Liver (tissue), 9 donors: Measurements from ENCODE around the gene TMEM266. TPM values are rescaled to one million over a fixed set of nuclear protein-coding genes. Genes with fewer than 3 reads are reported as not detected.

ENCODE experiments used
- DNase-seq: peaks from one replicate; pipeline ENCODE4 v3.0.0-alpha.2; 2017; ENCODE audit warnings: low spot score
- H3K27ac ChIP-seq, 2 donors: one replicate each; pipeline ENCODE4 v1.7.0; 2013; ENCODE audit warnings: inconsistent platforms in 2 of 2, low read length in 2 of 2, control low read depth in 1 of 2, low read depth in 1 of 2, mild to moderate bottlenecking in 1 of 2
- H3K27me3 ChIP-seq, 4 donors: one replicate each; pipeline versions ENCODE4 v1.6.1 to v1.7.0; 2013; ENCODE audit warnings: low read length in 3 of 4, inconsistent platforms in 1 of 4, mild to moderate bottlenecking in 1 of 4, moderate library complexity in 1 of 4; ENCODE audit not compliant: control insufficient read depth in 4 of 4, insufficient read depth in 4 of 4
- H3K36me3 ChIP-seq, 4 donors: one replicate each; pipeline versions ENCODE4 v1.6.1 to v1.7.0; 2013; ENCODE audit warnings: low read length in 3 of 4, mild to moderate bottlenecking in 3 of 4, low read depth in 1 of 4, moderate library complexity in 1 of 4; ENCODE audit not compliant: control insufficient read depth in 4 of 4, insufficient read depth in 3 of 4
- H3K4me1 ChIP-seq, 4 donors: one replicate each; pipeline versions ENCODE4 v1.6.1 to v1.7.0; 2013; ENCODE audit warnings: low read length in 3 of 4, mild to moderate bottlenecking in 3 of 4, moderate library complexity in 1 of 4; ENCODE audit not compliant: control insufficient read depth in 4 of 4, insufficient read depth in 4 of 4
- H3K4me3 ChIP-seq, 3 donors: one replicate each; pipeline versions ENCODE4 v1.6.1 to v1.7.0; 2013; ENCODE audit warnings: low read length in 3 of 3, control low read depth in 1 of 3, low read depth in 1 of 3, mild to moderate bottlenecking in 1 of 3
- H3K9ac ChIP-seq, 2 donors: one replicate each; pipeline ENCODE4 v1.7.0; 2013; ENCODE audit warnings: low read length in 2 of 2, mild to moderate bottlenecking in 2 of 2, moderate library complexity in 2 of 2, control low read depth in 1 of 2, low read depth in 1 of 2
- H3K9me3 ChIP-seq, 4 donors: one replicate each; pipeline versions ENCODE4 v1.6.1 to v1.7.0; 2013; ENCODE audit warnings: low read length in 3 of 4; ENCODE audit not compliant: control insufficient read depth in 4 of 4
- EGR1 ChIP-seq, 2 donors: IDR thresholded peaks; 2 replicates each; pipeline ENCODE4 v1.6.1; 2016 to 2018; ENCODE audit warnings: antibody characterized with exemption in 2 of 2, low read depth in 2 of 2
- FOXA2 ChIP-seq: IDR thresholded peaks from 2 replicates; pipeline ENCODE4 v1.6.1; 2016; ENCODE audit warnings: antibody characterized with exemption
- GABPA ChIP-seq, 2 donors: IDR thresholded peaks in 1 of 2; conservative IDR thresholded peaks in 1 of 2; 2 replicates each; pipeline ENCODE4 v1.6.1; 2016; ENCODE audit warnings: antibody characterized with exemption in 2 of 2, mild to moderate bottlenecking in 1 of 2, moderate library complexity in 1 of 2
- HNF4G ChIP-seq: IDR thresholded peaks from 2 replicates; pipeline ENCODE4 v1.6.1; 2016; ENCODE audit warnings: antibody characterized with exemption
- JUND ChIP-seq, 2 donors: IDR thresholded peaks; 2 replicates each; pipeline ENCODE4 v1.6.1; 2016; ENCODE audit warnings: antibody characterized with exemption in 2 of 2
- MAX ChIP-seq: IDR thresholded peaks from 2 replicates; pipeline ENCODE4 v1.6.1; 2016; ENCODE audit warnings: antibody characterized with exemption
- NR2F2 ChIP-seq: IDR thresholded peaks from 2 replicates; pipeline ENCODE4 v1.6.1; 2016; ENCODE audit warnings: antibody characterized with exemption
- RXRA ChIP-seq, 2 donors: IDR thresholded peaks; 2 replicates each; pipeline ENCODE4 v1.6.1; 2017 to 2018; ENCODE audit warnings: antibody characterized with exemption in 2 of 2, mild to moderate bottlenecking in 1 of 2
- SP1 ChIP-seq: IDR thresholded peaks from 2 replicates; pipeline ENCODE4 v1.6.1; 2018; ENCODE audit warnings: antibody characterized with exemption, mild to moderate bottlenecking
- TAF1 ChIP-seq: conservative IDR thresholded peaks from 2 replicates; pipeline ENCODE4 v1.6.1; 2016; ENCODE audit warnings: antibody characterized with exemption, mild to moderate bottlenecking
- WGBS: extraction: QIAGEN DNeasy Blood & Tissue Kit; methylation state at CpG from one replicate; pipeline ENCODE4 v1.1.7; 2013; 5-methylcytosine and 5-hydroxymethylcytosine counted together
- polyA plus RNA-seq, 2 donors: library from polyadenylated mRNA; stranded (reverse) in 1 of 2; unstranded in 1 of 2; fragments of 200-250 nt in 1 of 2; fragments of >200 nt in 1 of 2; fragmentation: Nextera tagmentation in 1 of 2; extraction: Ambion mirVana in 1 of 2; gene quantifications; one replicate each; pipeline versions ENCODE4 v1.2.1 to v1.2.3, GENCODE V29; 2013 to 2015
- total RNA-seq, 2 donors: library from RNA; depleted of rRNA; stranded (reverse); fragments of >200 nt; gene quantifications; one replicate each; pipeline ENCODE4 v1.2.3, GENCODE V29; 2014
- TF ChIP-seq, protein P1 (sequence below): IDR thresholded peaks from 2 replicates; pipeline ENCODE4 v1.6.1; 2016; ENCODE audit warnings: antibody characterized with exemption
- TF ChIP-seq, protein P2 (sequence below): fragments of 150-350 bp; IDR thresholded peaks from 2 replicates; pipeline ENCODE4 v1.5.1; 2017; ENCODE audit warnings: improper control_type of control experiment, low read depth, low read length; ENCODE audit not compliant: missing input control
- TF ChIP-seq, protein P3 (sequence below): IDR thresholded peaks from 2 replicates; pipeline ENCODE4 v1.6.1; 2016; ENCODE audit warnings: antibody characterized with exemption
- TF ChIP-seq, protein P4 (sequence below): IDR thresholded peaks from 2 replicates; pipeline ENCODE4 v1.6.1; 2016; ENCODE audit warnings: antibody characterized with exemption, mild to moderate bottlenecking
- donor health status: healthy.
- donor health status: healthy.
- donor health status: healthy.
- donor health status: healthy.
- donor health status: healthy.

TMEM266 gene
- total and polyA plus RNA-seq, 4 donors = 0.25 to 1.3 TPM; not detected in 2

- Histone ChIP-seq H3K27me3 (no peaks in the 10 kb centered on the region), H3K4me1 (peaks cover 0 to 15% (median 6%) of the 10 kb centered on the region in 4 donors), H3K36me3 (no peaks in the 10 kb centered on the region), H3K9ac (no peak overlapping the region), H3K27ac (no peak overlapping the region), H3K9me3 (no peaks in the 10 kb centered on the region), H3K4me3 (no peak overlapping the region)
- no peak for TF ChIP-seq NR2F2
- TF ChIP-seq MAX = no peak
- TF ChIP-seq, protein P1, sequence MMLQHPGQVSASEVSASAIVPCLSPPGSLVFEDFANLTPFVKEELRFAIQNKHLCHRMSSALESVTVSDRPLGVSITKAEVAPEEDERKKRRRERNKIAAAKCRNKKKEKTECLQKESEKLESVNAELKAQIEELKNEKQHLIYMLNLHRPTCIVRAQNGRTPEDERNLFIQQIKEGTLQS = no peak
- TF ChIP-seq, protein P2, sequence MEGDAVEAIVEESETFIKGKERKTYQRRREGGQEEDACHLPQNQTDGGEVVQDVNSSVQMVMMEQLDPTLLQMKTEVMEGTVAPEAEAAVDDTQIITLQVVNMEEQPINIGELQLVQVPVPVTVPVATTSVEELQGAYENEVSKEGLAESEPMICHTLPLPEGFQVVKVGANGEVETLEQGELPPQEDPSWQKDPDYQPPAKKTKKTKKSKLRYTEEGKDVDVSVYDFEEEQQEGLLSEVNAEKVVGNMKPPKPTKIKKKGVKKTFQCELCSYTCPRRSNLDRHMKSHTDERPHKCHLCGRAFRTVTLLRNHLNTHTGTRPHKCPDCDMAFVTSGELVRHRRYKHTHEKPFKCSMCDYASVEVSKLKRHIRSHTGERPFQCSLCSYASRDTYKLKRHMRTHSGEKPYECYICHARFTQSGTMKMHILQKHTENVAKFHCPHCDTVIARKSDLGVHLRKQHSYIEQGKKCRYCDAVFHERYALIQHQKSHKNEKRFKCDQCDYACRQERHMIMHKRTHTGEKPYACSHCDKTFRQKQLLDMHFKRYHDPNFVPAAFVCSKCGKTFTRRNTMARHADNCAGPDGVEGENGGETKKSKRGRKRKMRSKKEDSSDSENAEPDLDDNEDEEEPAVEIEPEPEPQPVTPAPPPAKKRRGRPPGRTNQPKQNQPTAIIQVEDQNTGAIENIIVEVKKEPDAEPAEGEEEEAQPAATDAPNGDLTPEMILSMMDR = no peak
- no peak for TF ChIP-seq HNF4G
- TF ChIP-seq, protein P3, sequence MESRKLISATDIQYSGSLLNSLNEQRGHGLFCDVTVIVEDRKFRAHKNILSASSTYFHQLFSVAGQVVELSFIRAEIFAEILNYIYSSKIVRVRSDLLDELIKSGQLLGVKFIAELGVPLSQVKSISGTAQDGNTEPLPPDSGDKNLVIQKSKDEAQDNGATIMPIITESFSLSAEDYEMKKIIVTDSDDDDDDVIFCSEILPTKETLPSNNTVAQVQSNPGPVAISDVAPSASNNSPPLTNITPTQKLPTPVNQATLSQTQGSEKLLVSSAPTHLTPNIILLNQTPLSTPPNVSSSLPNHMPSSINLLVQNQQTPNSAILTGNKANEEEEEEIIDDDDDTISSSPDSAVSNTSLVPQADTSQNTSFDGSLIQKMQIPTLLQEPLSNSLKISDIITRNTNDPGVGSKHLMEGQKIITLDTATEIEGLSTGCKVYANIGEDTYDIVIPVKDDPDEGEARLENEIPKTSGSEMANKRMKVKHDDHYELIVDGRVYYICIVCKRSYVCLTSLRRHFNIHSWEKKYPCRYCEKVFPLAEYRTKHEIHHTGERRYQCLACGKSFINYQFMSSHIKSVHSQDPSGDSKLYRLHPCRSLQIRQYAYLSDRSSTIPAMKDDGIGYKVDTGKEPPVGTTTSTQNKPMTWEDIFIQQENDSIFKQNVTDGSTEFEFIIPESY = no peak
- TF ChIP-seq FOXA2 = no peak
- TF ChIP-seq GABPA (IDR thresholded peaks at IDR 0.05 in 1 of 2, conservative IDR thresholded peaks at IDR 0.05 in 1 of 2) = no peak
- no peak for TF ChIP-seq RXRA (IDR thresholded peaks at IDR 0.05)
- no peak for TF ChIP-seq SP1
- no peak for TF ChIP-seq JUND (IDR thresholded peaks at IDR 0.05)
- TF ChIP-seq TAF1 = no peak
- TF ChIP-seq, protein P4, sequence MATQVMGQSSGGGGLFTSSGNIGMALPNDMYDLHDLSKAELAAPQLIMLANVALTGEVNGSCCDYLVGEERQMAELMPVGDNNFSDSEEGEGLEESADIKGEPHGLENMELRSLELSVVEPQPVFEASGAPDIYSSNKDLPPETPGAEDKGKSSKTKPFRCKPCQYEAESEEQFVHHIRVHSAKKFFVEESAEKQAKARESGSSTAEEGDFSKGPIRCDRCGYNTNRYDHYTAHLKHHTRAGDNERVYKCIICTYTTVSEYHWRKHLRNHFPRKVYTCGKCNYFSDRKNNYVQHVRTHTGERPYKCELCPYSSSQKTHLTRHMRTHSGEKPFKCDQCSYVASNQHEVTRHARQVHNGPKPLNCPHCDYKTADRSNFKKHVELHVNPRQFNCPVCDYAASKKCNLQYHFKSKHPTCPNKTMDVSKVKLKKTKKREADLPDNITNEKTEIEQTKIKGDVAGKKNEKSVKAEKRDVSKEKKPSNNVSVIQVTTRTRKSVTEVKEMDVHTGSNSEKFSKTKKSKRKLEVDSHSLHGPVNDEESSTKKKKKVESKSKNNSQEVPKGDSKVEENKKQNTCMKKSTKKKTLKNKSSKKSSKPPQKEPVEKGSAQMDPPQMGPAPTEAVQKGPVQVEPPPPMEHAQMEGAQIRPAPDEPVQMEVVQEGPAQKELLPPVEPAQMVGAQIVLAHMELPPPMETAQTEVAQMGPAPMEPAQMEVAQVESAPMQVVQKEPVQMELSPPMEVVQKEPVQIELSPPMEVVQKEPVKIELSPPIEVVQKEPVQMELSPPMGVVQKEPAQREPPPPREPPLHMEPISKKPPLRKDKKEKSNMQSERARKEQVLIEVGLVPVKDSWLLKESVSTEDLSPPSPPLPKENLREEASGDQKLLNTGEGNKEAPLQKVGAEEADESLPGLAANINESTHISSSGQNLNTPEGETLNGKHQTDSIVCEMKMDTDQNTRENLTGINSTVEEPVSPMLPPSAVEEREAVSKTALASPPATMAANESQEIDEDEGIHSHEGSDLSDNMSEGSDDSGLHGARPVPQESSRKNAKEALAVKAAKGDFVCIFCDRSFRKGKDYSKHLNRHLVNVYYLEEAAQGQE = no peak
- no peak for TF ChIP-seq EGR1 (IDR thresholded peaks at IDR 0.05; ENCODE audit: low read depth in 2 of 2)
- WGBS = 83% methylated on average over 7 of the region's 7 CpGs
- DNase-seq = no peak
Observed at GRCh38 chr15:76195506-76196268, 135.9 kb downstream of the TMEM266 start.
